Endothelial cell (in vitro differentiated cells): ENCODE results near the gene NFKB2. TPM values are rescaled to one million over a fixed set of nuclear protein-coding genes. Genes with fewer than 3 reads are reported as not detected.
A peak's percentile ranks its signal among the peaks of the same experiment; 100 is the strongest.

Experiments
- DNase-seq: peaks from one replicate; pipeline ENCODE4 v3.0.0; 2021; ENCODE audit warnings: low spot score
- H3K27ac Mint-ChIP-seq: one replicate; pipeline ENCODE4 v1.8.0; 2021; ENCODE audit warnings: mixed read lengths, inconsistent platforms; ENCODE audit not compliant: unreplicated experiment
- H3K27me3 Mint-ChIP-seq: one replicate; pipeline ENCODE4 v1.8.0; 2021; ENCODE audit warnings: mild to moderate bottlenecking, moderate library complexity, mixed read lengths, inconsistent platforms; ENCODE audit not compliant: unreplicated experiment
- H3K36me3 Mint-ChIP-seq: one replicate; pipeline ENCODE4 v1.8.0; 2021; ENCODE audit warnings: mild to moderate bottlenecking, low read depth, mixed read lengths, inconsistent platforms; ENCODE audit not compliant: unreplicated experiment
- H3K4me1 Mint-ChIP-seq: one replicate; pipeline ENCODE4 v1.8.0; 2021; ENCODE audit warnings: mild to moderate bottlenecking, mixed read lengths, inconsistent platforms; ENCODE audit not compliant: unreplicated experiment
- H3K4me3 Mint-ChIP-seq: one replicate; pipeline ENCODE4 v1.8.0; 2021; ENCODE audit warnings: mild to moderate bottlenecking, mixed read lengths, inconsistent platforms; ENCODE audit not compliant: unreplicated experiment
- H3K9me3 Mint-ChIP-seq: one replicate; pipeline ENCODE4 v1.8.0; 2021; ENCODE audit warnings: mixed read lengths, inconsistent platforms; ENCODE audit not compliant: unreplicated experiment
- CTCF ChIP-seq: fragments of 200-600 bp; sonication (generic); IDR thresholded peaks from one replicate; pipeline ENCODE4 v1.5.0; 2021; ENCODE audit warnings: antibody characterized with exemption; ENCODE audit not compliant: unreplicated experiment
- total RNA-seq: library from RNA; stranded (reverse); fragmentation: NEBNext Ultra II Directional; extraction: Animal tissue kit (Norgen Biotek cat#: 25700); gene quantifications from one replicate; pipeline ENCODE4 v1.2.1, GENCODE V29; 2021; ENCODE audit not compliant: unreplicated experiment

Gene NFKB2
- total RNA-seq, 1 donor from 2014 or later, result 14.2 TPM

GRCh38 chr10:102397222-102398171, 2.0 kb downstream of the NFKB2 start:
- no peaks in the 10 kb centered on the region for H3K9me3 Mint-ChIP-seq
- no peak for TF ChIP-seq CTCF
- peaks cover 14% of the 10 kb centered on the region for H3K27me3 Mint-ChIP-seq
- H3K36me3 Mint-ChIP-seq, result no peaks in the 10 kb centered on the region
- no peak for DNase-seq
- H3K27ac Mint-ChIP-seq, result no peak overlapping the region
- peaks cover 5% of the 10 kb centered on the region for H3K4me1 Mint-ChIP-seq
- no peak overlapping the region for H3K4me3 Mint-ChIP-seq

- Mint-ChIP-seq H3K4me3 (peak overlapping the region; percentile 34), H3K9me3 (no peaks in the 10 kb centered on the region), H3K27ac (no peak overlapping the region), H3K27me3 (peaks cover 14% of the 10 kb centered on the region), H3K36me3 (no peaks in the 10 kb centered on the region), H3K4me1 (peaks cover 5% of the 10 kb centered on the region)
- no peak for DNase-seq
- TF ChIP-seq CTCF, result no peak
These were observed 2.9 kb downstream of the NFKB2 start for GRCh38 chr10:102398172-102399020.

- Mint-ChIP-seq H3K27ac (no peak overlapping the region), H3K4me3 (no peak overlapping the region), H3K9me3 (no peaks in the 10 kb centered on the region), H3K4me1 (peaks cover 3% of the 10 kb centered on the region), H3K36me3 (no peaks in the 10 kb centered on the region), H3K27me3 (peaks cover 14% of the 10 kb centered on the region)
- DNase-seq, result peak; percentile 93
- TF ChIP-seq CTCF, result peak; percentile 97
These were observed 3.9 kb downstream of the NFKB2 start for GRCh38 chr10:102399217-102400021.

- H3K27me3 Mint-ChIP-seq, result peaks cover 17% of the 10 kb centered on the region
- no peak overlapping the region for H3K4me3 Mint-ChIP-seq
- no peak for DNase-seq
- no peaks in the 10 kb centered on the region for H3K36me3 Mint-ChIP-seq
- no peak for TF ChIP-seq CTCF
- H3K27ac Mint-ChIP-seq, result no peak overlapping the region
- H3K9me3 Mint-ChIP-seq, result no peaks in the 10 kb centered on the region
- no peaks in the 10 kb centered on the region for H3K4me1 Mint-ChIP-seq
These were observed 4.6 kb downstream of the NFKB2 start for GRCh38 chr10:102400076-102400475.
